GM19452 (cell line): ENCODE data around the gene NOL9.

ENCODE experiments used
- ATAC-seq: cut with Tn5 transposase; IDR thresholded peaks from one replicate; pipeline ENCODE4 v1.9.1; 2021; ENCODE audit not compliant: unreplicated experiment

NOL9 gene

GRCh38 chr1:6473156-6473555, 81.2 kb downstream of the NOL9 start:
- no peak for ATAC-seq

- no peak for ATAC-seq
Observed at GRCh38 chr1:6472391-6472790, 81.9 kb downstream of the NOL9 start.

- ATAC-seq, result no peak
Observed at GRCh38 chr1:6471970-6472368, 82.3 kb downstream of the NOL9 start.
